HepG2 (cell line): ENCODE results near the gene ARVCF. TPM values are rescaled to one million over a fixed set of nuclear protein-coding genes. Genes with fewer than 3 reads are reported as not detected.

Experiments
- CEBPG ChIP-seq: IDR thresholded peaks from 2 replicates; pipeline ENCODE4 v1.6.1; 2016
- CHD2 ChIP-seq: IDR thresholded peaks from 2 replicates; pipeline ENCODE4 v1.6.1; 2011; ENCODE audit warnings: low read depth, low read length, improper control_type of control experiment
- CREB3 ChIP-seq: sonication (generic); formaldehyde crosslinking; IDR thresholded peaks from 2 replicates; pipeline ENCODE4 v1.5.0; 2020; ENCODE audit warnings: missing genetic modification reagents
- DMAP1 ChIP-seq: IDR thresholded peaks from 2 replicates; pipeline ENCODE4 v1.6.1; 2016
- ELF1 ChIP-seq: sonication (generic); formaldehyde crosslinking; IDR thresholded peaks from 2 replicates; pipeline ENCODE4 v1.4.0; 2020; ENCODE audit warnings: missing genetic modification reagents
- GPN1 ChIP-seq: sonication (generic); formaldehyde crosslinking; IDR thresholded peaks from 2 replicates; pipeline ENCODE4 v1.5.1; 2020; ENCODE audit warnings: missing genetic modification reagents, borderline replicate concordance
- HMGXB4 ChIP-seq, 2 experiments: sonication (generic) in 1 of 2; formaldehyde crosslinking in 1 of 2; IDR thresholded peaks; 2 replicates each; pipeline versions ENCODE4 v1.4.0 to v1.6.1; 2018 to 2020; ENCODE audit warnings: missing genetic modification reagents in 2 of 2, borderline replicate concordance in 1 of 2, low read depth in 1 of 2, mild to moderate bottlenecking in 1 of 2, missing biosample characterization in 1 of 2
- KAT2B ChIP-seq: fragments of 150-350 bp; IDR thresholded peaks from 2 replicates; pipeline ENCODE4 v1.6.1; 2014; ENCODE audit warnings: low read depth, low read length, borderline replicate concordance
- KLF6 ChIP-seq: IDR thresholded peaks from 2 replicates; pipeline ENCODE4 v1.8.0; 2016; ENCODE audit warnings: missing biosample characterization, missing genetic modification reagents
- MTA3 ChIP-seq: sonication (generic); formaldehyde crosslinking; IDR thresholded peaks from 2 replicates; pipeline ENCODE4 v1.4.0; 2020; ENCODE audit warnings: missing genetic modification reagents
- MXD1 ChIP-seq: sonication (generic); formaldehyde crosslinking; IDR thresholded peaks from 2 replicates; pipeline ENCODE4 v1.4.0; 2020; ENCODE audit warnings: mild to moderate bottlenecking, missing genetic modification reagents
- NFE2 ChIP-seq: sonication (generic); formaldehyde crosslinking; IDR thresholded peaks from 2 replicates; pipeline ENCODE4 v1.4.0; 2020; ENCODE audit warnings: missing genetic modification reagents
- PLRG1 ChIP-seq: fragments of 450-650 bp; conservative IDR thresholded peaks from 2 replicates; pipeline ENCODE4 v1.6.1; 2016
- SKI ChIP-seq: fragments of 450-650 bp; IDR thresholded peaks from one replicate; pipeline ENCODE4 v1.6.1; 2018; ENCODE audit warnings: mild to moderate bottlenecking; ENCODE audit not compliant: partially characterized antibody
- SNAPC2 ChIP-seq: sonication (generic); formaldehyde crosslinking; IDR thresholded peaks from 2 replicates; pipeline ENCODE4 v1.8.1; 2022; ENCODE audit warnings: mild to moderate bottlenecking, missing genetic modification reagents
- SRY ChIP-seq: sonication (generic); formaldehyde crosslinking; IDR thresholded peaks from 2 replicates; pipeline ENCODE4 v1.8.0; 2022; ENCODE audit warnings: mild to moderate bottlenecking, missing genetic modification reagents
- TERF1 ChIP-seq: sonication (generic); formaldehyde crosslinking; IDR thresholded peaks from 2 replicates; pipeline ENCODE4 v1.8.0; 2022; ENCODE audit warnings: mild to moderate bottlenecking, missing genetic modification reagents, moderate library complexity
- TGIF2 ChIP-seq: IDR thresholded peaks from 2 replicates; pipeline ENCODE4 v1.6.1; 2016; ENCODE audit warnings: control low read depth, missing compliant biosample characterization
- ZNF207 ChIP-seq: fragments of 450-650 bp; IDR thresholded peaks from 2 replicates; pipeline ENCODE4 v1.6.1; 2016; ENCODE audit warnings: antibody characterized with exemption, borderline replicate concordance
- ZNF317 ChIP-seq: sonication (generic); formaldehyde crosslinking; IDR thresholded peaks from 2 replicates; pipeline ENCODE4 v1.5.0; 2020; ENCODE audit warnings: mild to moderate bottlenecking, missing genetic modification reagents
- ZNF432 ChIP-seq: sonication (generic); formaldehyde crosslinking; IDR thresholded peaks from 2 replicates; pipeline ENCODE4 v1.5.0; 2020; ENCODE audit warnings: missing genetic modification reagents, mild to moderate bottlenecking, borderline replicate concordance
- ZNF678 ChIP-seq: sonication (generic); formaldehyde crosslinking; IDR thresholded peaks from 2 replicates; pipeline ENCODE4 v1.4.0; 2020; ENCODE audit warnings: mild to moderate bottlenecking, missing genetic modification reagents
- ZNF788 ChIP-seq: sonication (generic); formaldehyde crosslinking; IDR thresholded peaks from 2 replicates; pipeline ENCODE4 v1.5.0; 2020; ENCODE audit warnings: mild to moderate bottlenecking, missing genetic modification reagents, borderline replicate concordance
- ZSCAN9 ChIP-seq: IDR thresholded peaks from 2 replicates; pipeline ENCODE4 v1.6.1; 2016; ENCODE audit warnings: borderline replicate concordance
- polyA plus RNA-seq, 8 experiments: library from polyadenylated mRNA; depleted of rRNA in 3 of 8; stranded (reverse) in 7 of 8; unstranded in 1 of 8; fragments of >200 nt; fragmentation: Illumina TruSeq in 4 of 8; extraction: Trizol in 4 of 8; gene quantifications; 2 replicates each; pipeline versions ENCODE4 v1.2.1 to v1.2.3, GENCODE V29; 2011 to 2016; ENCODE audit warnings: low read depth in 4 of 8, missing spikeins in 1 of 8, mixed read lengths in 1 of 8; ENCODE audit not compliant: insufficient read depth in 1 of 8
- total RNA-seq, 5 experiments: library from RNA; depleted of rRNA; stranded (reverse); fragments of >200 nt; fragmentation: Illumina TruSeq; extraction: Trizol; gene quantifications; 2 replicates each; pipeline ENCODE4 v1.2.3, GENCODE V29; 2016; ENCODE audit warnings: low read depth in 1 of 5
- TF ChIP-seq, protein P1 (sequence below): sonication (generic); formaldehyde crosslinking; IDR thresholded peaks from 2 replicates; pipeline ENCODE4 v1.5.0; 2020; ENCODE audit warnings: missing genetic modification reagents, mild to moderate bottlenecking, borderline replicate concordance
- TF ChIP-seq, protein P2 (sequence below): IDR thresholded peaks from 2 replicates; pipeline ENCODE4 v1.6.1; 2016

Gene ARVCF
- total and polyA plus RNA-seq, 2 of the 13 experiments (the other 11 are each of a cell fraction or from before 2014, with no cell fraction given) = 16.4 to 17.7 TPM

DNA sequence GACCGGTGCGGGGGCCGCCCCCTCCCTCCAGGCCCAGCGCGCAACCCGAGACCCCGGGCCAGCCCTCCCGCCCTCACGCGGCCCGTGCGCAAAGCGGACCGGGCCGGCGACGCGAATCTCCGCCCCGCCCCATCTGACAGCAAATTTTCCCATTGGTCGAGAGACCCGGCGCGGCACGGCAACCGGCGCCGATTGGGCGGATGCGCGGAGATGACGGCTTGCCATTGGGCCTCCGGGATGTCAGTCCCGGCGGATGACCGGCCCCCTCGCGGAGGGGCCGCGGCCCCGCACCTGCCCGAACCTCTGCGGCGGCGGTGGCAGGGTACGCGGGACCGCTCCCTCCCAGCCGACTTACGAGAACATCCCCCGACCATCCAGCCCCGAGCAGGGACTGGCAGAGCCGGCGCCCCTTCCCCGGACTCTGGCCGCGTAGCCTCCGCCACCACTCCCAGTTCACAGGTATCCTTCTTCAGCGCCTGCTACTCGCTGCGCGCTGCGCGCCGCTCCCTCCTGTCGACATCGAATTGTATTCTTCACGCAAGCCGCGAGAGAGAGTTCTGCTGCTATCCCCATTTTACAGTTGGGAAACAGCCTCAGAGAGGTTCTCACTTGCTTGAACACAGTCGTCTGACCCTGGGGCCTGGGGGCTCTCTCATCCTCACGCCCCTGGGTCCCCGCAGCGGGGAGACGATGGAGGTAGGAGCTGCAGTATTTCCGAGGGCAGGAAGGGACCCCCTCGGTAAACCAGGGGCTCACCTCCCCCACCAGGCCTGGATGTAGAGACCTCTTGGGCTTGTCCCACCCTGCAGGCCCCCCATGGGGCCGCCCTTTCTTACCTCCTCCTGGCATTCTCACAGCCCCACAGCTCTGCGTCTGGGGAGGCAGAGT, at the start of gene ARVCF (continued):
- TF ChIP-seq ZNF678 (no peak), ELF1 (CRISPR knock-in tag) (peak; percentile 12; the same call in 1 of the 2 replicates), TERF1 (no peak), HMGXB4 (CRISPR knock-in tag; IDR thresholded peaks at IDR 0.05; ENCODE audit: borderline replicate concordance in 1 of 2, low read depth in 1 of 2) (0 out of 4 replicates have a peak, but pooled peaks of 1 of the 2 experiments have one; percentile 47), TGIF2 (CRISPR knock-in tag) (no peak), DMAP1 (CRISPR knock-in tag) (no peak), ZNF207 (no peak), MXD1 (CRISPR knock-in tag) (peak; percentile 44; the same call in 1 of the 2 replicates), NFE2 (no peak), GPN1 (CRISPR knock-in tag) (no peak), SKI (no peak), PLRG1 (no peak), ZNF317 (CRISPR knock-in tag) (no peak), CHD2 (peak; percentile 52; the same call in 1 of the 2 replicates), ZSCAN9 (CRISPR knock-in tag) (no peak), ZNF788 (CRISPR knock-in tag) (no peak), ZNF432 (CRISPR knock-in tag) (no peak), KAT2B (no peak), SRY (CRISPR knock-in tag) (no peak; the same call in 1 of the 2 replicates), KLF6 (CRISPR knock-in tag) (no peak), CREB3 (CRISPR knock-in tag) (no peak), SNAPC2 (no peak), CEBPG (no peak), MTA3 (CRISPR knock-in tag) (no peak)
- TF ChIP-seq, protein P1, sequence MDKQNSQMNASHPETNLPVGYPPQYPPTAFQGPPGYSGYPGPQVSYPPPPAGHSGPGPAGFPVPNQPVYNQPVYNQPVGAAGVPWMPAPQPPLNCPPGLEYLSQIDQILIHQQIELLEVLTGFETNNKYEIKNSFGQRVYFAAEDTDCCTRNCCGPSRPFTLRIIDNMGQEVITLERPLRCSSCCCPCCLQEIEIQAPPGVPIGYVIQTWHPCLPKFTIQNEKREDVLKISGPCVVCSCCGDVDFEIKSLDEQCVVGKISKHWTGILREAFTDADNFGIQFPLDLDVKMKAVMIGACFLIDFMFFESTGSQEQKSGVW (CRISPR knock-in tag) = no peak
- TF ChIP-seq, protein P2, sequence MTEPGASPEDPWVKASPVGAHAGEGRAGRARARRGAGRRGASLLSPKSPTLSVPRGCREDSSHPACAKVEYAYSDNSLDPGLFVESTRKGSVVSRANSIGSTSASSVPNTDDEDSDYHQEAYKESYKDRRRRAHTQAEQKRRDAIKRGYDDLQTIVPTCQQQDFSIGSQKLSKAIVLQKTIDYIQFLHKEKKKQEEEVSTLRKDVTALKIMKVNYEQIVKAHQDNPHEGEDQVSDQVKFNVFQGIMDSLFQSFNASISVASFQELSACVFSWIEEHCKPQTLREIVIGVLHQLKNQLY = no peak
